Activated CD4-positive, alpha-beta memory T cell treated with anti-CD3 and anti-CD28 coated beads, Interleukin-2, amount 10 ng/mL, durations not matched to agents 7 days and 5 days (primary cell): Measurements from ENCODE around the gene BHLHE23. TPM values are rescaled to one million over a fixed set of nuclear protein-coding genes. Genes with fewer than 3 reads are reported as not detected.

Experiments used
- CTCF ChIA-PET: fragments of 350-600 bp; sonication (Branson Sonifier 250); formaldehyde crosslinking; loops from one replicate; lab custom pipeline; 2021; ENCODE audit warnings: antibody characterized with exemption, inconsistent platforms; lab: Charles Lee
- POLR2A ChIA-PET: fragments of 350-600 bp; sonication (Branson Sonifier 250); formaldehyde crosslinking; loops from one replicate; lab custom pipeline; 2021; ENCODE audit warnings: antibody characterized with exemption; lab: Charles Lee
- DNase-seq: peaks from one replicate; pipeline ENCODE4 v3.0.0-alpha.2; 2020
- H3K27ac Mint-ChIP-seq: one replicate; pipeline ENCODE4 v1.8.0; 2021; ENCODE audit warnings: mild to moderate bottlenecking, mixed read lengths
- H3K27me3 Mint-ChIP-seq: one replicate; pipeline ENCODE4 v1.8.0; 2021; ENCODE audit warnings: mixed read lengths
- H3K36me3 Mint-ChIP-seq: one replicate; pipeline ENCODE4 v1.8.0; 2021; ENCODE audit warnings: low read depth, mixed read lengths
- H3K4me1 Mint-ChIP-seq: one replicate; pipeline ENCODE4 v1.8.0; 2021; ENCODE audit warnings: mixed read lengths
- H3K4me3 Mint-ChIP-seq: one replicate; pipeline ENCODE4 v1.8.0; 2021; ENCODE audit warnings: mild to moderate bottlenecking, mixed read lengths
- H3K9me3 Mint-ChIP-seq: one replicate; pipeline ENCODE4 v1.8.0; 2021; ENCODE audit warnings: mixed read lengths
- total RNA-seq, 2 experiments: library from RNA; stranded (reverse); gene quantifications; one replicate each; pipeline ENCODE4 v1.2.3, GENCODE V29; 2021

The BHLHE23 gene
- total RNA-seq, 2 experiments from 2014 or later: not detected

GRCh38 chr20:63048516-63049190 is 41.9 kb upstream of the BHLHE23 start:
- POLR2A ChIA-PET: no interaction called here
- CTCF ChIA-PET: no interaction called here
- H3K27me3 Mint-ChIP-seq: peaks cover 2% of the 10 kb centered on the region

GRCh38 chr20:63047946-63048345 is 41.2 kb upstream of the BHLHE23 start:
- no peak overlapping the region for H3K27ac Mint-ChIP-seq
- H3K9me3 Mint-ChIP-seq: no peaks in the 10 kb centered on the region
- no peak overlapping the region for H3K4me3 Mint-ChIP-seq
- ChIA-PET CTCF (no interaction called here), POLR2A (no interaction called here)
- no peaks in the 10 kb centered on the region for H3K36me3 Mint-ChIP-seq
- no peaks in the 10 kb centered on the region for H3K4me1 Mint-ChIP-seq
- H3K27me3 Mint-ChIP-seq: peaks cover 2% of the 10 kb centered on the region
- no peak for DNase-seq

More at GRCh38 chr20:63048516-63049190, 41.9 kb upstream of the BHLHE23 start:
- DNase-seq: no peak
- no peak overlapping the region for H3K4me3 Mint-ChIP-seq
- H3K9me3 Mint-ChIP-seq: no peaks in the 10 kb centered on the region
- no peaks in the 10 kb centered on the region for H3K36me3 Mint-ChIP-seq
- no peak overlapping the region for H3K27ac Mint-ChIP-seq
- no peaks in the 10 kb centered on the region for H3K4me1 Mint-ChIP-seq

DNA sequence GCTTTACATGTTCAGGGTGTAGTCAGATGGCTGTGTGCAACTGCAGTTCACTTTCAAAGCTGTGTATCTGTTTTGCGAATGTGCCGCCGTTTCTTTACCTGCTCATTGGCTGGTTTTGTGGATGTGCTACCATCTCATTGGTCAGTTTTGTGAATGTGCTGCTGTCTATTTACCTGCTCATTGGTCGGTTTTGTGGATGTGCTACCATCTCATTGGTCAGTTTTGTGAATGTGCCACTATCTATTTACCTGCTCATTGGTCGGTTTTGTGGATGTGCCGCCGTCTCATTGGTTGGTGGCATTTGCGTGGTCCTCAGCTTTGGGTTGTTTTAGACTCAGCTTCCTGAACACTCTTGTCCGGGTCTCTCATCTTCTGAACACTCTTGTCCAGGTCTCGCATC is 40.5 kb upstream of the BHLHE23 start:
- no peaks in the 10 kb centered on the region for H3K9me3 Mint-ChIP-seq
- H3K4me3 Mint-ChIP-seq: no peak overlapping the region
- no peak overlapping the region for H3K27ac Mint-ChIP-seq
- no peaks in the 10 kb centered on the region for H3K36me3 Mint-ChIP-seq
- peaks cover 4% of the 10 kb centered on the region for H3K27me3 Mint-ChIP-seq
- ChIA-PET POLR2A (no interaction called here), CTCF (no interaction called here)
- H3K4me1 Mint-ChIP-seq: no peaks in the 10 kb centered on the region
- no peak for DNase-seq

- POLR2A ChIA-PET: no interaction called here
- CTCF ChIA-PET: no interaction called here
- Mint-ChIP-seq H3K27ac (no peak overlapping the region), H3K27me3 (peaks cover 4% of the 10 kb centered on the region), H3K9me3 (no peaks in the 10 kb centered on the region), H3K4me3 (no peak overlapping the region), H3K4me1 (no peaks in the 10 kb centered on the region), H3K36me3 (no peaks in the 10 kb centered on the region)
- DNase-seq: no peak
These were observed 40.1 kb upstream of the BHLHE23 start for GRCh38 chr20:63046841-63047240.

- Mint-ChIP-seq H3K4me1 (no peaks in the 10 kb centered on the region), H3K4me3 (no peak overlapping the region), H3K36me3 (no peaks in the 10 kb centered on the region), H3K27me3 (peaks cover 5% of the 10 kb centered on the region), H3K9me3 (no peaks in the 10 kb centered on the region), H3K27ac (no peak overlapping the region)
- ChIA-PET CTCF (no interaction called here), POLR2A (no interaction called here)
- no peak for DNase-seq
These were observed 39.2 kb upstream of the BHLHE23 start for GRCh38 chr20:63045991-63046390.

- Mint-ChIP-seq H3K36me3 (no peaks in the 10 kb centered on the region), H3K27ac (no peak overlapping the region), H3K4me3 (no peak overlapping the region), H3K4me1 (no peaks in the 10 kb centered on the region), H3K27me3 (peaks cover 11% of the 10 kb centered on the region), H3K9me3 (no peaks in the 10 kb centered on the region)
- POLR2A ChIA-PET: no interaction called here
- DNase-seq: no peak
- CTCF ChIA-PET: no interaction called here
These were observed 38.6 kb upstream of the BHLHE23 start for GRCh38 chr20:63045401-63045800.

- ChIA-PET CTCF (no interaction called here), POLR2A (no interaction called here)
- Mint-ChIP-seq H3K9me3 (no peaks in the 10 kb centered on the region), H3K36me3 (no peaks in the 10 kb centered on the region), H3K4me1 (no peaks in the 10 kb centered on the region), H3K4me3 (no peak overlapping the region), H3K27ac (no peak overlapping the region), H3K27me3 (peaks cover 14% of the 10 kb centered on the region)
- DNase-seq: no peak
These were observed 37.8 kb upstream of the BHLHE23 start for GRCh38 chr20:63044605-63045004.

GRCh38 chr20:63044204-63044600 is 37.4 kb upstream of the BHLHE23 start:
- H3K27me3 Mint-ChIP-seq: peaks cover 14% of the 10 kb centered on the region
- H3K9me3 Mint-ChIP-seq: no peaks in the 10 kb centered on the region
- no peak overlapping the region for H3K27ac Mint-ChIP-seq
- no peak for DNase-seq
- no peak overlapping the region for H3K4me3 Mint-ChIP-seq
- ChIA-PET POLR2A (no interaction called here), CTCF (no interaction called here)
- no peaks in the 10 kb centered on the region for H3K4me1 Mint-ChIP-seq
- no peaks in the 10 kb centered on the region for H3K36me3 Mint-ChIP-seq

DNA sequence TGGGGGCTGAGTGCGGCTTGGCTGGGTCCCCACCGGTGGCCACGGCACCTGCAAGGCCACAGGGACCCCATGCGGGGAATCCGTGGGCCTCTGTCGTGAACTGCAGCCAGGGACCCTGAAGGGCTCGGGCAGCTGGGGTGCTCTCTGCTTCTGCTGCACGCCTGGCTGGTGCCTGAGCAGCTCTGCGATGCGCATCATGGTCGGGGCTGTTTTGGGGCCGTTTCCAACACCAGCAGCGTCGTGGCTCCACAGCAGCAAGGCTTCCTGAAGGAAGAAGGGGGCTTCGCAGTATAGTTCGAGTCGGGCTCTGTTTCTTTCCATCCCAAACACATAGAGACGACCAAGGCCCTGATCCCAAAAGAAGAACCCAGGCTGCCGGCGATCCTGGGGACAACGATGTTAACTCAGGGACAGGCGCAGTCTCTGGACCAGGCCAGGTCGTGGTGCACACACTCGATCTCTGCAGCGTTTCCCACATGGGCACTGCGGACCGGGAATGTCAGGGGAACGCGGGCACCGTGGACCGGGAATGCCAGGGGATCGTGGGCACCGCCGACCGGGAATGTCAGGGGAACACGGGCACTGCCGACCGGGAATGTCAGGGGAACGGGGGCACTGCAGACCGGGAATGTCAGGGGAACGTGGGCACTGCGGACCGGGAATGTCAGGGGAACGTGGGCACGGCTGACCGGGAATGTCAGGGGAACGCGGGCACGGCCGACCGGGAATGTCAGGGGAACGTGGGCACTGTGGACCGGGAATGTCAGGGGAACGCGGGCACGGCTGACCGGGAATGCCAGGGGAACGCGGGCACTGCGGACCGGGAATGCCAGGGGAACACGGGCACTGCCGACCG is 36.8 kb upstream of the BHLHE23 start:
- CTCF ChIA-PET: no interaction called here
- POLR2A ChIA-PET: no interaction called here
- H3K9me3 Mint-ChIP-seq: no peaks in the 10 kb centered on the region
- DNase-seq: no peak
- no peak overlapping the region for H3K4me3 Mint-ChIP-seq
- H3K36me3 Mint-ChIP-seq: no peaks in the 10 kb centered on the region
- no peak overlapping the region for H3K27ac Mint-ChIP-seq
- no peaks in the 10 kb centered on the region for H3K4me1 Mint-ChIP-seq
- H3K27me3 Mint-ChIP-seq: peaks cover 14% of the 10 kb centered on the region

GRCh38 chr20:63042448-63043071 is 35.8 kb upstream of the BHLHE23 start:
- Mint-ChIP-seq H3K4me3 (no peak overlapping the region), H3K36me3 (no peaks in the 10 kb centered on the region), H3K4me1 (no peaks in the 10 kb centered on the region), H3K9me3 (no peaks in the 10 kb centered on the region), H3K27me3 (peaks cover 15% of the 10 kb centered on the region), H3K27ac (no peak overlapping the region)
- DNase-seq: no peak
- ChIA-PET CTCF (no interaction called here), POLR2A (no interaction called here)

- H3K4me3 Mint-ChIP-seq: no peak overlapping the region
- ChIA-PET CTCF (no interaction called here), POLR2A (no interaction called here)
- no peaks in the 10 kb centered on the region for H3K4me1 Mint-ChIP-seq
- DNase-seq: no peak
- no peaks in the 10 kb centered on the region for H3K36me3 Mint-ChIP-seq
- no peaks in the 10 kb centered on the region for H3K9me3 Mint-ChIP-seq
- peaks cover 18% of the 10 kb centered on the region for H3K27me3 Mint-ChIP-seq
- no peak overlapping the region for H3K27ac Mint-ChIP-seq
These were observed 35.0 kb upstream of the BHLHE23 start for GRCh38 chr20:63041776-63042175.

- ChIA-PET POLR2A (no interaction called here), CTCF (interaction anchor here (0.6 kb wide), 1 partner anchor 160 kb away, joined by 3 read pairs; no protein-coding TSS in a partner anchor)
- Mint-ChIP-seq H3K27ac (no peak overlapping the region), H3K4me1 (peaks cover 4% of the 10 kb centered on the region), H3K36me3 (no peaks in the 10 kb centered on the region), H3K27me3 (peaks cover 25% of the 10 kb centered on the region), H3K4me3 (no peak overlapping the region), H3K9me3 (no peaks in the 10 kb centered on the region)
- DNase-seq: no peak
These were observed 31.0 kb upstream of the BHLHE23 start for GRCh38 chr20:63037669-63038268.

DNA sequence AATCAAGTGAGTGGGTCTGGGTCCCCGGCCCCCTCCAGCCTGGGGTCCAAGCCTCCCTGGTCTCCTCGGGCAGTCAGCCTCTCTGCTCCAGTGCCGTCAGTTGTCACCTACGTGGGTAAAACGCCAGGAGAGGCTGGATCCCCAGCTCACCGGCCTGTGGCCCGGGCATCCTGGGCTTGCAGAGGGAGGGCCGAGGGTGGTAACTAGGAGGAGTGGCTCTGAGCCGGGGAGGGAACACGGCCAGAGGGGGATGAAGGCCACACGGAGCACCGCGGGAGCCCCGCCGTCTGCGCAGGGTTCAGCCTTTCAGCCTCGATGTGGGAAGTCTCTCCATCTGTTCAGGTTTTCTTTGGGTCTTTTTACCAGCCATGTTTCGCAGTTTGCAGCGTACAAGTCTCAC is 29.5 kb upstream of the BHLHE23 start:
- H3K27me3 Mint-ChIP-seq: peaks cover 28% of the 10 kb centered on the region
- H3K36me3 Mint-ChIP-seq: no peaks in the 10 kb centered on the region
- H3K4me3 Mint-ChIP-seq: no peak overlapping the region
- POLR2A ChIA-PET: no interaction called here
- H3K4me1 Mint-ChIP-seq: peaks cover 5% of the 10 kb centered on the region
- DNase-seq: no peak
- no peak overlapping the region for H3K27ac Mint-ChIP-seq
- no peaks in the 10 kb centered on the region for H3K9me3 Mint-ChIP-seq
- CTCF ChIA-PET: no interaction called here
